Activated CD8-positive, alpha-beta T cell treated with anti-CD3 and anti-CD28 coated beads, Interleukin-2, amount 10 ng/mL, durations not matched to agents 7 days and 5 days (primary cell): ENCODE data around the gene ENDOU. TPM values are rescaled to one million over a fixed set of nuclear protein-coding genes. Genes with fewer than 3 reads are reported as not detected.

Source experiments
- ATAC-seq: fragments of 150-1000 bp; cut with Tn5 transposase; one replicate; pipeline ENCODE4 v1.10.0; 2021; ENCODE audit warnings: moderate library complexity
- CTCF ChIA-PET: fragments of 350-600 bp; sonication (Branson Sonifier 250); formaldehyde crosslinking; loops from one replicate; lab custom pipeline; 2021; ENCODE audit warnings: antibody characterized with exemption; lab: Charles Lee
- POLR2A ChIA-PET: fragments of 350-600 bp; sonication (Branson Sonifier 250); formaldehyde crosslinking; loops from one replicate; lab custom pipeline; 2021; ENCODE audit warnings: antibody characterized with exemption; lab: Charles Lee
- DNase-seq: peaks from one replicate; pipeline ENCODE4 v3.0.0-alpha.2; 2020
- H3K27ac Mint-ChIP-seq: one replicate; pipeline ENCODE4 v1.8.0; 2021; ENCODE audit warnings: mild to moderate bottlenecking, mixed read lengths
- H3K27me3 Mint-ChIP-seq: one replicate; pipeline ENCODE4 v1.8.0; 2021; ENCODE audit warnings: low read depth, mixed read lengths
- H3K36me3 Mint-ChIP-seq: one replicate; pipeline ENCODE4 v1.8.0; 2021; ENCODE audit warnings: low read depth, mixed read lengths
- H3K4me1 Mint-ChIP-seq: one replicate; pipeline ENCODE4 v1.8.0; 2021; ENCODE audit warnings: low read depth, mixed read lengths
- H3K4me3 Mint-ChIP-seq: one replicate; pipeline ENCODE4 v1.8.0; 2021; ENCODE audit warnings: mild to moderate bottlenecking, mixed read lengths
- H3K9me3 Mint-ChIP-seq: one replicate; pipeline ENCODE4 v1.8.0; 2022; ENCODE audit warnings: mixed read lengths; ENCODE audit not compliant: insufficient read depth
- total RNA-seq, 2 experiments: library from RNA; stranded (reverse); gene quantifications; one replicate each; pipeline ENCODE4 v1.2.3, GENCODE V29; 2021

ENDOU gene
- total RNA-seq, 2 experiments from 2014 or later, result not detected

DNA sequence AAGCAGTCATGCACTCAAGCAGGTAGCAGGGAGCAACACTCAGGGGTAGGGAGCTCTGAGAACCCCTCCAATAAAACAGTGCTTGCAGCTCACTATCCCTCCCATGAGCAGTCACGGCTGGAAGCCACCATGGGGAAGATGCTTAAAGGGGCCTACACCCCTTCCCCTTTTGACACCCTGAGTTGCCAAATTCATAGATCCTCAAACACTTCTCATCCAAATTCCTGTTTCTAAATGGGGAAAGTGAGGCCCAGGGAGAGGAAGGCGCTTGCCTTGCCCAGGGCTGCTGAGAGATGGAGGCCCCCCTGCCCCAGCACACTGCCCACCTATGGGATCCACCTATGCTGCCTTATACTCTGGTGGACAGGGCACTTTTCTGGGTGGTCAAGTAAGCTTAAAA is 7.2 kb upstream of the ENDOU start:
- no peaks in the 10 kb centered on the region for H3K36me3 Mint-ChIP-seq
- CTCF ChIA-PET, result interaction anchor here (1.3 to 17.0 kb wide), 5 partner anchors 9 to 81 kb away, joined by 4 to 297 read pairs (median 26); partner anchors contain the start of gene RPAP3
- POLR2A ChIA-PET, result interaction anchor here (0.8 to 1.0 kb wide), 2 partner anchors 14 to 16 kb away, joined by 3 read pairs; no protein-coding TSS in a partner anchor
- no peak overlapping the region for H3K27ac Mint-ChIP-seq
- no peak overlapping the region for H3K4me3 Mint-ChIP-seq
- no peak for ATAC-seq
- no peaks in the 10 kb centered on the region for H3K4me1 Mint-ChIP-seq
- no peaks in the 10 kb centered on the region for H3K27me3 Mint-ChIP-seq
- H3K9me3 Mint-ChIP-seq, result no peaks in the 10 kb centered on the region
- no peak for DNase-seq

DNA sequence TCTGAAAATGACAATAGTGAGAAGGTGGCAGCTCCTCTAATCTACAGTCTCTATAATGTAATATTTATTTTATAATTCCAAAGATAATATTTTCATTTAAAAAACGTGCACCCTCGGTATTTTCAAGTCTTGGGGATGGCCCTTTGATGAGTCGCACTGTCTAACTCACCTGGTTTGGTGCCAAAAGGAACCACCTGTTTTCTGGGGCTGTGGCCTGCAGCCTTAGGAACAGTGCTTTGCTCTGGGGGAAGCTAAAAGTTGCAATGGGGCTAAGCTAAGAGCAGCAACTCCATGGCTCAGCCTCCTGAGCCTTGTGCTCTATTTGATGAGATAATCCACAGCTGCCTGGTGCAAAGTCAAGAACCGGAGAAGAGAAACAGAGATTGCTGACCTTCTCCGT is 6.4 kb upstream of the ENDOU start:
- no peak for DNase-seq
- Mint-ChIP-seq H3K9me3 (no peaks in the 10 kb centered on the region), H3K27me3 (no peaks in the 10 kb centered on the region), H3K27ac (no peak overlapping the region), H3K4me1 (no peaks in the 10 kb centered on the region), H3K4me3 (no peak overlapping the region), H3K36me3 (no peaks in the 10 kb centered on the region)
- ChIA-PET CTCF (interaction anchor here (0.6 to 17.0 kb wide), 6 partner anchors 11 to 107 kb away, joined by 3 to 297 read pairs (median 16); partner anchors contain the start of genes RPAP3 and SLC48A1), POLR2A (interaction anchor here (1.0 kb wide), 1 partner anchor 13 kb away, joined by 3 read pairs; no protein-coding TSS in a partner anchor)
- no peak for ATAC-seq

DNA sequence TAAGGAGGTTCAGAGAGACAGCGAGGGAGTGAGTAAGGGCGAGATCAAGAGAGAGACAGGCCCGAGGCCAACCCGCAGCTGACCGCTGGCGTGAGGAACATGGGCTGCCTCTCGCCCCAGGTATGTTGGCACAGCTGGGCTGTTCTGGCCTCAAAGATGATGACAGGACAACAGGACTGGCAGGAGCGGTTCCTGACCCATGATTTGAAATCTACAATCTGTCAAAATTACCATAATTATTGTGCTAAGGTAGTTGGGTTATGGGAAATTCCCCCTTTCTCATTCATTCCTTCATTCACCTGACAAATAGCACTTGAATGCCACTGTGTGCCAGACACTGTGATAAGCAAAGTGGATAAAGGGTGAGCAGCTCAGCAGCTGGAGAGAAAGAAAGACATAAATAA is 5.1 kb upstream of the ENDOU start:
- ATAC-seq (no peak), DNase-seq (no peak)
- peaks cover 3% of the 10 kb centered on the region for H3K4me1 Mint-ChIP-seq
- ChIA-PET POLR2A (no interaction called here), CTCF (interaction anchor here (1.0 to 17.0 kb wide), 4 partner anchors 13 to 43 kb away, joined by 4 to 297 read pairs (median 38); partner anchors contain the start of genes RPAP3 and SLC48A1)
- no peak overlapping the region for H3K4me3 Mint-ChIP-seq
- no peak overlapping the region for H3K27ac Mint-ChIP-seq
- no peaks in the 10 kb centered on the region for H3K9me3 Mint-ChIP-seq
- no peaks in the 10 kb centered on the region for H3K36me3 Mint-ChIP-seq
- no peaks in the 10 kb centered on the region for H3K27me3 Mint-ChIP-seq

DNA sequence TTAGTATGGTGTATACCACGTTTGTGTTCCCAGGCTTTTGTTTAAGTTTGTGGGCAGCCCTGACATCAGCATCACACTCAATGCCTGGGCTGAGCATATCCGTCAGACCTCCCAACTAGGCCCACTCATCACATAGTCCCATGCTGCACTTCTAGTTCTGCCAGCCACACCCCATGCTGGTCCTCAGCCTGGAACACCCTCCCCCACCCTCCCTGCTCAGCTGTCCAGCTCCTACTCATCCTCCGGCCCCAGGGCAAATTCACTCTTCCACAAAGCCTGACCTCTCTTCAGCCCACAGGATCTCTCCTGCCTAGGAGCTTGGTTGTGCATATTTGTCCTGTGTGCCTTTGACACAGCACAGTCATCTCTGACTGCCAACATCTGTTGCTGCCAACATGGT is 3.9 kb upstream of the ENDOU start:
- H3K27ac Mint-ChIP-seq, result no peak overlapping the region
- H3K4me3 Mint-ChIP-seq, result no peak overlapping the region
- no peaks in the 10 kb centered on the region for H3K36me3 Mint-ChIP-seq
- H3K27me3 Mint-ChIP-seq, result no peaks in the 10 kb centered on the region
- ATAC-seq, result no peak
- H3K9me3 Mint-ChIP-seq, result no peaks in the 10 kb centered on the region
- CTCF ChIA-PET, result interaction anchor here (0.7 to 17.0 kb wide), 3 partner anchors 14 to 37 kb away, joined by 3 to 297 read pairs (median 72); partner anchors contain the start of gene RPAP3
- DNase-seq, result no peak
- H3K4me1 Mint-ChIP-seq, result peaks cover 6% of the 10 kb centered on the region
- POLR2A ChIA-PET, result no interaction called here

DNA sequence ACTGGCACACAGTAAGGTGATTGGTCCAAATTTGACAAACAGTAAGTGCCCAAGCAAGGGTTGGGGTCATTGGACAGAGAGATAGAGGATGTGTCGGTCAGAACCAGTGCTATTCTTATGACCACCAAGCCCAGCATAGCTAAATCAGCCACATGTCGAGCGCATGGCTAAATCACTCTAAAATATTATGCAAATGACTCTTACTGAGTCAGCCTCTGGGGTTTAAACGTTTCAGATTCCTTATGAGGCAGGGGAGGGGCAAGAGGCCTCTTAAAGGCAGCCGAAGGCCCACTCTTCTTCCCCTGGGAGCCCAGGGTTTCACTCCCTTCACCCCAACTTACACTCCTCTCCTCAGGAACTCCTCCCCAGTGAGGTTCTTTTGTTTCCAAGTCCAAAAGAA is 603 bp upstream of the ENDOU start:
- CTCF ChIA-PET, result interaction anchor here (0.9 to 7.2 kb wide), 5 partner anchors 10 to 113 kb away, joined by 3 to 102 read pairs (median 10); partner anchors contain the start of gene RAPGEF3

DNA sequence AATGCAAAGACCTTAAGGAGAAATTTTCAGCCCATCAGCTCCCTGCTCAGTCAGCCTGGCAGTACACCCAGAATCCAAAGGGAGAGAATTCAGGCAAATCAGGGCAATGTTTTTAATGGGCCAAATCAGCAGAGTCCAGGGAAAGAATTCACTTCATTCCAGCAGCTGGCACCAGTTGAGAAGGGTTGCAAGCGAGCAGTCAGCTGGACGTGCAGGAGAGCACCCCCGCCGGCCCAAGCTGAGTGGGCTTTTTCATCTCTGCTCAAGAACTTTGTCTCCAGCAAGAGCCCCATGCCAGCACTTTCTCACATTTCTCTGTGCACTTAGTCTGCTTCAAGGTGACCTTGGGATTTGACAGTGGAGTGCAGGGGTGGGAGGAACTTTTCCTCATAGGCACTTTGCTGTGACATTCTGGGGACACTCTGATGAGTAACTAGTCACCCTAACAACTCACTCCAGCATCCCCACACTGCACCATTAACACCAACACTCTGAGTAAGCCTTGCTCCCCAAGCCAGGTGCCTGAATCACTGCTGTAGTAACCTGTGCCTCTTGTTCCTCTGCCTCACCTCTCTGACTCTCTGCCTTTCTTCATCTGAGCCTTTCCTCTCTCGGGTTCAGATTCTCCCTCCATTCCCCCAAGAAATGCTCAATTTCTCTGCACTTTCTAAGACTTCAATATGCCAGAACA is 2.2 kb downstream of the ENDOU start:
- ATAC-seq, result no peak
- no peak for DNase-seq
- ChIA-PET POLR2A (interaction anchor here (1.9 kb wide), 1 partner anchor 17 kb away, joined by 5 read pairs; the partner anchor contains the start of gene RPAP3), CTCF (interaction anchor here (1.3 to 7.2 kb wide), 7 partner anchors 8 to 85 kb away, joined by 3 to 102 read pairs (median 5); no protein-coding TSS in a partner anchor)
- Mint-ChIP-seq H3K36me3 (peaks cover 13% of the 10 kb centered on the region), H3K27me3 (no peaks in the 10 kb centered on the region), H3K27ac (peak overlapping the region; percentile 89), H3K4me1 (peaks cover 52% of the 10 kb centered on the region), H3K9me3 (no peaks in the 10 kb centered on the region), H3K4me3 (no peak overlapping the region)

More for the DNA sequence above, 603 bp upstream of the ENDOU start:
- Mint-ChIP-seq H3K36me3 (peaks cover 13% of the 10 kb centered on the region), H3K4me1 (peaks cover 39% of the 10 kb centered on the region), H3K27me3 (no peaks in the 10 kb centered on the region), H3K4me3 (no peak overlapping the region), H3K27ac (no peak overlapping the region), H3K9me3 (no peaks in the 10 kb centered on the region)
- no peak for DNase-seq
- POLR2A ChIA-PET, result interaction anchor here (1.2 kb wide), 1 partner anchor 107 kb away, joined by 4 read pairs; no protein-coding TSS in a partner anchor
- ATAC-seq, result no peak

DNA sequence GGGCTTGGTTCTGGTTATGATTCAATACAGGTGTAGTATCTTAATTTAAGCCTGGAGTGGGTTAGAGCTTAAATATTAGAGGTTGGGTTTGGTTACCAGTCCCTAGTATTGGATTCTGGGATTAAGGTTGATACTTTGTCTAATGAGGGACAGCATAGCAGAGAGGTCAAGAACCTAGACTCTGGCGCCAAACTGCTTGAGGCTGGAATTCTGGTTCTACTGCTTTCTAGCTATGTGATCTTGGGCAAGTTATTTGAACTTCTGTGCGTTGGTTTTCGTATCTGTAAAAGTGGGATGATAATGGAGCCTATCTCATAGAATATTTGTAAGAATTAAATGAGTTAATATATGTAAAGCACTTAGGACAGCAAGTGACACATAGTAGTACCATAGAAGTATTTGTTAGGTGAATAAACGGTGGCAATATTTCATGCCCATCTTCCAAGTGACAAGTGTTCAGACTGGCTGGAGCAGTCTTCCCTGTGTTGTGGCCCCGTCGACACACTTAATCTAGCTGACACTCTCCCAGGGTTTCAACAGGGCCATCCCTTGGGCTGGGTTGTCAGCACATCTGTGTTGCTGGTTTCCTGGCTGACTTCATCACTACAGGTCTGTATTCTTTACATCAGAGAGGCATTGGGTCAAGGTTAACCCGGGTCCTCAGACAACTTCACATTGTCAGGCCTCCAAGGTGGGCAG is 3.0 kb downstream of the ENDOU start:
- ATAC-seq (no peak), DNase-seq (no peak)
- Mint-ChIP-seq H3K27ac (peak overlapping the region; percentile 89), H3K27me3 (no peaks in the 10 kb centered on the region), H3K36me3 (peaks cover 13% of the 10 kb centered on the region), H3K4me3 (peak overlapping the region; percentile 58), H3K4me1 (peaks cover 60% of the 10 kb centered on the region), H3K9me3 (no peaks in the 10 kb centered on the region)
- ChIA-PET POLR2A (interaction anchor here (1.9 kb wide), 1 partner anchor 17 kb away, joined by 5 read pairs; the partner anchor contains the start of gene RPAP3), CTCF (interaction anchor here (0.8 to 7.2 kb wide), 4 partner anchors 12 to 57 kb away, joined by 3 to 102 read pairs (median 4); no protein-coding TSS in a partner anchor)

DNA sequence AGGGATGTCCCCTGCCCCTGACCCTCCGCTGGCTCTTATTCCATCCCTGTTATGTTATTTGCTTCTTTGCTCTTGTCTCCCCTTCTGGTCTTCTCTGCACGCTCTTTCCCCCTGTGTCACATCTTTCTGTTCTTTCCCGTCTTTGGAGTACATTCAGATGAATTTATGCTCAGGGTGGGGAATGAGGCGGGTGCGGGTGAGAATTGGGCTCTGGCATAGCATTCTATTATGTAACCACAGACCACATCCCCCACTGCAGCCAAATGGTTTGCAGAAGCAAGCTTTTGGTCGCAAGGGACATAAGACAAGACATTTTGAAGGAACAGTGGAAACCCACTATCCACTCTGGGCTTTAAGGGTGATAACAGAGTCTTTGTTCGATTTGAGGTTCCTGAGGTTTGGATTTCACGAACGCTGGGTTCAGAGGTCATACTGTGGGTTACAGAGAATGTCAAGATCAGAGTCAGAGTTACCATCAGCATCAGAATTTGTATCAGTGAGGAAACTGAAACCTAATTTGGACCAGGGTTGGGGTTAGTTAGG is 3.8 kb downstream of the ENDOU start:
- H3K4me1 Mint-ChIP-seq, result peaks cover 66% of the 10 kb centered on the region
- ATAC-seq, result peak; percentile 62

DNA sequence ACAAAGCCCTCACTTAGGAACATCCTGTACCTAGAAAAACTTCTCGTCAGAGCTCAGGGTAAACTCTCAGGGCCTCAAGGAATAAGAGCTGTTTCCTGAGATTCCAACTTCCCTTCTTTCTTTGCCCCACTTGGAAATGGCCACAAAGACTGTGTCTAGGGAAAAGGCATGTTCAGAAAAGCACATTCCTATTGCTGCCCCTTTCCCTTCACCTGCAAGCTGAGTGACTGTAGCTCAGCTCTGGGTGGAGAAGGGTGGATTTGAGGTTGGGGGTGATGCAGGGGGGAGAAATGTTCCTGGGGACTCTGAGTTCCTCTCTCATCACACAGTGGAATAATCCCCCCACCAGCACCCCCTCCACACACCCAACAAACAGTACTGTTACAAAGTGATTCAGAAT is 6.8 kb downstream of the ENDOU start:
- DNase-seq, result no peak
- Mint-ChIP-seq H3K27ac (no peak overlapping the region), H3K4me1 (peaks cover 66% of the 10 kb centered on the region), H3K27me3 (no peaks in the 10 kb centered on the region), H3K36me3 (peaks cover 8% of the 10 kb centered on the region), H3K4me3 (no peak overlapping the region), H3K9me3 (no peaks in the 10 kb centered on the region)
- ChIA-PET CTCF (interaction anchor here (0.7 to 15.8 kb wide), 15 partner anchors 9 to 686 kb away, joined by 3 to 297 read pairs (median 5); partner anchors contain the start of genes RPAP3 and SLC48A1), POLR2A (interaction anchor here (1.0 kb wide), 1 partner anchor 14 kb away, joined by 3 read pairs; no protein-coding TSS in a partner anchor)
- no peak for ATAC-seq

More for the DNA sequence above, 3.8 kb downstream of the ENDOU start:
- ChIA-PET CTCF (interaction anchor here (1.0 to 7.2 kb wide), 4 partner anchors 21 to 58 kb away, joined by 3 to 102 read pairs (median 4); no protein-coding TSS in a partner anchor), POLR2A (interaction anchor here (1.9 kb wide), 1 partner anchor 16 kb away, joined by 5 read pairs; the partner anchor contains the start of gene RPAP3)
- H3K27ac Mint-ChIP-seq, result peak overlapping the region; percentile 89
- H3K36me3 Mint-ChIP-seq, result peaks cover 13% of the 10 kb centered on the region
- DNase-seq, result peak; percentile 71
- peak overlapping the region; percentile 58 for H3K4me3 Mint-ChIP-seq
- H3K27me3 Mint-ChIP-seq, result no peaks in the 10 kb centered on the region
- no peaks in the 10 kb centered on the region for H3K9me3 Mint-ChIP-seq

DNA sequence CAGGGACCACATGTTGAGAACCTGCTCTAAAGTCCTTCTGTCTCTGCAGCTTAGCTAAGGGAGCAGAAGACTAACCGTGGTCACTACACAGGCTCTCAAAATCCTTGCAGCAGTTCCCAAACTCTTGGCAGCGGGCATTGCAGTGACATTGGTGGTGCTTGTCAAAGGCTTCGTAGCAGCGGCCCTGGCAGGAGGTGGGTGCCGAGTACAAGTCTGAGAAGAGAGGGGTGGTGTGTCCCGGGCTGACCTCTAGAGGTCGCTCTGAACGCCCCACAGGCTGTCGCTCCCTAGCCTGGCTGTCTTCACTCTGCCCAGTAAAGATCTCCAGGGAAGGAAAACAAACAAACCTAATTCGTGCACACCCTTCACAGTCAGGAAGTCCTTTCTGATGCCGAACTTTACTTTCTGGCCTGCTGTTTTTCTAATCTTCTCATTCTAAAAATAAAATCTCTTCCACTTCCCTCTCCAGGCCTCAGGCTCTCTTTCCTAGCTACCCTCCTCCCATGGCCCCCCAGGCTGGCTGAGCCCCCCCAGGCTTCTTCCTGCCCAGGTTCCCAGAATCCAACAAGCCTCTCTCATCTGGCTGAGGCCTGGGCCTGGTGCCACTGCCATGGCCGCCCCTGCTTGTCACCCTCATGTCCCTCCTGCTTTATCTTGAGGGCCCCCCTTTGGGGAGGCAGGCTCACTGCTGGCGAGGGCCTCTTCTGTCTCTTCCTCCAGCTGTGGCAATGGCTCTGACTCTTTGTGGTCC is 7.7 kb downstream of the ENDOU start:
- POLR2A ChIA-PET, result no interaction called here
- H3K4me1 Mint-ChIP-seq, result peaks cover 57% of the 10 kb centered on the region
- H3K36me3 Mint-ChIP-seq, result peaks cover 3% of the 10 kb centered on the region
- CTCF ChIA-PET, result interaction anchor here (0.8 to 15.8 kb wide), 17 partner anchors 8 to 180 kb away, joined by 3 to 297 read pairs (median 5); partner anchors contain the start of genes RPAP3 and SLC48A1
- H3K9me3 Mint-ChIP-seq, result no peaks in the 10 kb centered on the region
- H3K27me3 Mint-ChIP-seq, result no peaks in the 10 kb centered on the region
- H3K4me3 Mint-ChIP-seq, result no peak overlapping the region
- DNase-seq (peak; percentile 71), ATAC-seq (peak; percentile 67)
- H3K27ac Mint-ChIP-seq, result peak overlapping the region; percentile 39
